ENCODE results near the gene CD209. TPM values are rescaled to one million over a fixed set of nuclear protein-coding genes. Genes with fewer than 3 reads are reported as not detected.

The CD209 gene
- total RNA-seq, 1 experiment from 2014 or later, result not detected

GRCh38 chr19:7763696-7764095 is 16.4 kb upstream of the CD209 start:
- Histone ChIP-seq H3K9ac (ENCODE audit: low read length) (no peak overlapping the region), H3K27me3 (ENCODE audit: low read length) (no peaks in the 10 kb centered on the region), H2AFZ (ENCODE audit: low read length) (no peak overlapping the region), H4K20me1 (ENCODE audit: insufficient read depth, low read depth, low read length) (no peaks in the 10 kb centered on the region), H3K79me2 (ENCODE audit: low read length) (no peaks in the 10 kb centered on the region), H3K36me3 (ENCODE audit: insufficient read depth, low read length) (no peaks in the 10 kb centered on the region), H3K27ac (ENCODE audit: low read length) (no peak overlapping the region), H3K4me3 (ENCODE audit: low read length) (no peak overlapping the region), H3K4me2 (ENCODE audit: low read depth, low read length, poor library complexity, severe bottlenecking) (no peak overlapping the region), H3K9me3 (ENCODE audit: low read length) (peaks cover 11% of the 10 kb centered on the region), H3K4me1 (ENCODE audit: low read length) (no peaks in the 10 kb centered on the region), H3K9me2 (replicated peaks; ENCODE audit: insufficient read depth, low read length) (no peaks in the 10 kb centered on the region)
- DNase-seq, result no peak

- Histone ChIP-seq H3K4me3 (ENCODE audit: low read length) (no peak within 1 kb of the TSS), H4K20me1 (ENCODE audit: insufficient read depth, low read depth, low read length) (no peaks in the 10 kb centered on the region), H3K9ac (ENCODE audit: low read length) (no peak within 1 kb of the TSS)
These were observed 15.5 kb upstream of the CD209 start, which contains the start of gene CLEC4M for GRCh38 chr19:7762719-7763293. Gene CLEC4M (plus strand): TSS chr19:7763243. CDS start chr19:7763267, 24 bp downstream.

GRCh38 chr19:7759156-7759555 is 11.8 kb upstream of the CD209 start:
- no peak overlapping the region for H2AFZ ChIP-seq (ENCODE audit: low read length)
- H3K27me3 ChIP-seq (ENCODE audit: low read length), result no peaks in the 10 kb centered on the region
- H3K4me1 ChIP-seq (ENCODE audit: low read length), result no peaks in the 10 kb centered on the region
- peaks cover 18% of the 10 kb centered on the region for H3K9me3 ChIP-seq (ENCODE audit: low read length)
- H3K9me2 ChIP-seq (replicated peaks; ENCODE audit: insufficient read depth, low read length), result no peaks in the 10 kb centered on the region
- H4K20me1 ChIP-seq (ENCODE audit: insufficient read depth, low read depth, low read length), result no peaks in the 10 kb centered on the region
- no peak overlapping the region for H3K4me2 ChIP-seq (ENCODE audit: low read depth, low read length, poor library complexity, severe bottlenecking)
- H3K9ac ChIP-seq (ENCODE audit: low read length), result no peak overlapping the region
- no peak overlapping the region for H3K27ac ChIP-seq (ENCODE audit: low read length)
- no peak overlapping the region for H3K4me3 ChIP-seq (ENCODE audit: low read length)
- H3K79me2 ChIP-seq (ENCODE audit: low read length), result no peaks in the 10 kb centered on the region
- H3K36me3 ChIP-seq (ENCODE audit: insufficient read depth, low read length), result no peaks in the 10 kb centered on the region
- DNase-seq, result no peak

More at GRCh38 chr19:7762719-7763293, 15.5 kb upstream of the CD209 start, which contains the start of gene CLEC4M:
- Histone ChIP-seq H3K27ac (ENCODE audit: low read length) (no peak within 1 kb of the TSS), H2AFZ (ENCODE audit: low read length) (no peak within 1 kb of the TSS), H3K27me3 (ENCODE audit: low read length) (no peaks in the 10 kb centered on the region), H3K4me2 (ENCODE audit: low read depth, low read length, poor library complexity, severe bottlenecking) (no peak within 1 kb of the TSS), H3K4me1 (ENCODE audit: low read length) (no peaks in the 10 kb centered on the region), H3K9me2 (replicated peaks; ENCODE audit: insufficient read depth, low read length) (no peaks in the 10 kb centered on the region), H3K9me3 (ENCODE audit: low read length) (peaks cover 11% of the 10 kb centered on the region), H3K79me2 (ENCODE audit: low read length) (no peaks in the 10 kb centered on the region), H3K36me3 (ENCODE audit: insufficient read depth, low read length) (no peaks in the 10 kb centered on the region)
- DNase-seq, result no peak

GRCh38 chr19:7757358-7757757 is 10.0 kb upstream of the CD209 start:
- Histone ChIP-seq H3K36me3 (ENCODE audit: insufficient read depth, low read length) (no peaks in the 10 kb centered on the region), H3K27me3 (ENCODE audit: low read length) (no peaks in the 10 kb centered on the region), H3K4me2 (ENCODE audit: low read depth, low read length, poor library complexity, severe bottlenecking) (no peak overlapping the region), H3K9ac (ENCODE audit: low read length) (no peak overlapping the region), H3K4me3 (ENCODE audit: low read length) (no peak overlapping the region), H3K9me2 (replicated peaks; ENCODE audit: insufficient read depth, low read length) (no peaks in the 10 kb centered on the region), H3K27ac (ENCODE audit: low read length) (no peak overlapping the region), H4K20me1 (ENCODE audit: insufficient read depth, low read depth, low read length) (no peaks in the 10 kb centered on the region), H2AFZ (ENCODE audit: low read length) (no peak overlapping the region), H3K9me3 (ENCODE audit: low read length) (peaks cover 18% of the 10 kb centered on the region), H3K4me1 (ENCODE audit: low read length) (no peaks in the 10 kb centered on the region), H3K79me2 (ENCODE audit: low read length) (no peaks in the 10 kb centered on the region)
- no peak for DNase-seq

GRCh38 chr19:7756258-7756657 is 8.9 kb upstream of the CD209 start:
- no peak overlapping the region for H2AFZ ChIP-seq (ENCODE audit: low read length)
- no peak overlapping the region for H3K4me3 ChIP-seq (ENCODE audit: low read length)
- no peaks in the 10 kb centered on the region for H3K4me1 ChIP-seq (ENCODE audit: low read length)
- no peaks in the 10 kb centered on the region for H4K20me1 ChIP-seq (ENCODE audit: insufficient read depth, low read depth, low read length)
- no peak overlapping the region for H3K27ac ChIP-seq (ENCODE audit: low read length)
- DNase-seq, result no peak
- peaks cover 18% of the 10 kb centered on the region for H3K9me3 ChIP-seq (ENCODE audit: low read length)
- no peak overlapping the region for H3K9ac ChIP-seq (ENCODE audit: low read length)
- no peaks in the 10 kb centered on the region for H3K36me3 ChIP-seq (ENCODE audit: insufficient read depth, low read length)
- H3K4me2 ChIP-seq (ENCODE audit: low read depth, low read length, poor library complexity, severe bottlenecking), result no peak overlapping the region
- no peaks in the 10 kb centered on the region for H3K9me2 ChIP-seq (replicated peaks; ENCODE audit: insufficient read depth, low read length)
- H3K27me3 ChIP-seq (ENCODE audit: low read length), result no peaks in the 10 kb centered on the region
- no peaks in the 10 kb centered on the region for H3K79me2 ChIP-seq (ENCODE audit: low read length)

- no peaks in the 10 kb centered on the region; the same call in 1 of the 2 replicates for H3K9me3 ChIP-seq (ENCODE audit: low read length)
- no peak overlapping the region for H3K4me2 ChIP-seq (ENCODE audit: low read depth, low read length, poor library complexity, severe bottlenecking)
- H3K27ac ChIP-seq (ENCODE audit: low read length), result no peak overlapping the region
- no peaks in the 10 kb centered on the region for H3K27me3 ChIP-seq (ENCODE audit: low read length)
- no peaks in the 10 kb centered on the region for H3K79me2 ChIP-seq (ENCODE audit: low read length)
- H3K9me2 ChIP-seq (replicated peaks; ENCODE audit: insufficient read depth, low read length), result no peaks in the 10 kb centered on the region
- no peak for DNase-seq
- H3K9ac ChIP-seq (ENCODE audit: low read length), result no peak overlapping the region
- no peaks in the 10 kb centered on the region for H4K20me1 ChIP-seq (ENCODE audit: insufficient read depth, low read depth, low read length)
- no peak overlapping the region for H3K4me3 ChIP-seq (ENCODE audit: low read length)
- no peak overlapping the region for H2AFZ ChIP-seq (ENCODE audit: low read length)
- H3K36me3 ChIP-seq (ENCODE audit: insufficient read depth, low read length), result no peaks in the 10 kb centered on the region
- no peaks in the 10 kb centered on the region for H3K4me1 ChIP-seq (ENCODE audit: low read length)
These were observed 3.9 kb upstream of the CD209 start for GRCh38 chr19:7751157-7751783.

GRCh38 chr19:7748756-7749155 is 1.4 kb upstream of the CD209 start:
- Histone ChIP-seq H3K4me3 (ENCODE audit: low read length) (no peak overlapping the region), H3K27ac (ENCODE audit: low read length) (no peak overlapping the region), H3K9ac (ENCODE audit: low read length) (no peak overlapping the region), H2AFZ (ENCODE audit: low read length) (no peak overlapping the region), H4K20me1 (ENCODE audit: insufficient read depth, low read depth, low read length) (no peaks in the 10 kb centered on the region), H3K79me2 (ENCODE audit: low read length) (no peaks in the 10 kb centered on the region), H3K9me3 (ENCODE audit: low read length) (no peaks in the 10 kb centered on the region), H3K36me3 (ENCODE audit: insufficient read depth, low read length) (no peaks in the 10 kb centered on the region), H3K9me2 (replicated peaks; ENCODE audit: insufficient read depth, low read length) (no peaks in the 10 kb centered on the region), H3K27me3 (ENCODE audit: low read length) (no peaks in the 10 kb centered on the region), H3K4me2 (ENCODE audit: low read depth, low read length, poor library complexity, severe bottlenecking) (no peak overlapping the region), H3K4me1 (ENCODE audit: low read length) (peaks cover 4% of the 10 kb centered on the region)
- no peak for DNase-seq

GRCh38 chr19:7748171-7748570 is 837 bp upstream of the CD209 start:
- Histone ChIP-seq H3K79me2 (ENCODE audit: low read length) (no peaks in the 10 kb centered on the region), H3K9me3 (ENCODE audit: low read length) (no peaks in the 10 kb centered on the region), H2AFZ (ENCODE audit: low read length) (no peak overlapping the region), H3K9ac (ENCODE audit: low read length) (no peak overlapping the region), H3K27me3 (ENCODE audit: low read length) (no peaks in the 10 kb centered on the region), H3K9me2 (replicated peaks; ENCODE audit: insufficient read depth, low read length) (no peaks in the 10 kb centered on the region), H3K36me3 (ENCODE audit: insufficient read depth, low read length) (no peaks in the 10 kb centered on the region), H4K20me1 (ENCODE audit: insufficient read depth, low read depth, low read length) (no peaks in the 10 kb centered on the region), H3K27ac (ENCODE audit: low read length) (no peak overlapping the region), H3K4me3 (ENCODE audit: low read length) (no peak overlapping the region), H3K4me2 (ENCODE audit: low read depth, low read length, poor library complexity, severe bottlenecking) (no peak overlapping the region), H3K4me1 (ENCODE audit: low read length) (peaks cover 10% of the 10 kb centered on the region)
- no peak for DNase-seq
